WTC11 (cell line): ENCODE data around the gene KLHL1. TPM values are rescaled to one million over a fixed set of nuclear protein-coding genes. Genes with fewer than 3 reads are reported as not detected.
A peak's percentile ranks its signal among the peaks of the same experiment; 100 is the strongest.

ENCODE experiments used
- ATAC-seq: fragments of 200-7000 bp; cut with Tn5 transposase; 2 replicates; pipeline ENCODE4 v1.10.0; 2021; ENCODE audit warnings: mild to moderate bottlenecking, moderate library complexity
- CTCF ChIA-PET: fragments of 300-600 bp; sonication (Branson Sonifier 250); formaldehyde crosslinking; loops from one replicate; lab custom pipeline; 2021; ENCODE audit warnings: antibody characterized with exemption; lab: Charles Lee
- POLR2A ChIA-PET: fragments of 350-600 bp; sonication (Branson Sonifier 250); formaldehyde crosslinking; loops from one replicate; lab custom pipeline; 2021; ENCODE audit warnings: antibody characterized with exemption; lab: Charles Lee
- DNase-seq: peaks from one replicate; pipeline ENCODE4 v3.0.0; 2021; ENCODE audit warnings: low spot score
- H3K27ac Mint-ChIP-seq: 2 replicates; pipeline ENCODE4 v1.8.0; 2021; ENCODE audit warnings: mixed read lengths
- H3K27me3 Mint-ChIP-seq: 2 replicates; pipeline ENCODE4 v1.8.0; 2021; ENCODE audit warnings: low read depth, mild to moderate bottlenecking, moderate library complexity, mixed read lengths
- H3K36me3 Mint-ChIP-seq: 2 replicates; pipeline ENCODE4 v1.8.0; 2021; ENCODE audit warnings: mixed read lengths
- H3K4me1 Mint-ChIP-seq: 2 replicates; pipeline ENCODE4 v1.8.0; 2022; ENCODE audit warnings: mixed read lengths
- H3K4me3 Mint-ChIP-seq: 2 replicates; pipeline ENCODE4 v1.8.0; 2021; ENCODE audit warnings: mild to moderate bottlenecking, moderate library complexity, mixed read lengths
- H3K9me3 Mint-ChIP-seq: 2 replicates; pipeline ENCODE4 v1.8.0; 2021; ENCODE audit warnings: mixed read lengths
- CREM ChIP-seq: sonication (generic); formaldehyde crosslinking; IDR thresholded peaks from 2 replicates; pipeline ENCODE4 v1.8.1; 2022; ENCODE audit warnings: mild to moderate bottlenecking, missing genetic modification reagents, moderate library complexity
- E2F4 ChIP-seq: sonication (generic); formaldehyde crosslinking; IDR thresholded peaks from 2 replicates; pipeline ENCODE4 v1.8.1; 2022; ENCODE audit warnings: low read depth, mild to moderate bottlenecking, moderate library complexity, missing genetic modification reagents, borderline replicate concordance
- FOXK1 ChIP-seq: sonication (generic); formaldehyde crosslinking; IDR thresholded peaks from 2 replicates; pipeline ENCODE4 v1.8.0; 2022; ENCODE audit warnings: mild to moderate bottlenecking, moderate library complexity, missing genetic modification reagents
- GTF2I ChIP-seq: fragments of 250-450 bp; sonication (Bioruptor Pico); conservative IDR thresholded peaks from 2 replicates; pipeline ENCODE4 v1.4.0; 2021; ENCODE audit warnings: mild to moderate bottlenecking
- NFATC4 ChIP-seq: fragments of 250-450 bp; sonication (Bioruptor Pico); IDR thresholded peaks from 2 replicates; pipeline ENCODE4 v1.9.0; 2021; ENCODE audit warnings: mild to moderate bottlenecking
- NFE2L1 ChIP-seq: sonication (generic); formaldehyde crosslinking; IDR thresholded peaks from 2 replicates; pipeline ENCODE4 v1.8.1; 2023; ENCODE audit warnings: missing genetic modification reagents
- NR2C2 ChIP-seq: sonication (generic); formaldehyde crosslinking; IDR thresholded peaks from 2 replicates; pipeline ENCODE4 v1.8.0; 2022; ENCODE audit warnings: mild to moderate bottlenecking, missing genetic modification reagents
- PRRX2 ChIP-seq: fragments of 250-450 bp; sonication (Bioruptor Pico); IDR thresholded peaks from 2 replicates; pipeline ENCODE4 v1.8.0; 2021; ENCODE audit warnings: mild to moderate bottlenecking
- SMAD4 ChIP-seq: sonication (generic); formaldehyde crosslinking; IDR thresholded peaks from 2 replicates; pipeline ENCODE4 v1.8.0; 2022; ENCODE audit warnings: mild to moderate bottlenecking, missing genetic modification reagents
- TP53 ChIP-seq: sonication (generic); formaldehyde crosslinking; IDR thresholded peaks from 2 replicates; pipeline ENCODE4 v1.8.1; 2023; ENCODE audit warnings: mild to moderate bottlenecking, missing genetic modification reagents
- USF1 ChIP-seq: sonication (generic); formaldehyde crosslinking; IDR thresholded peaks from 2 replicates; pipeline ENCODE4 v1.8.0; 2022; ENCODE audit warnings: mild to moderate bottlenecking, missing genetic modification reagents
- total RNA-seq: library from RNA; stranded (reverse); gene quantifications from 3 replicates; pipeline ENCODE4 v1.2.3, GENCODE V29; 2021
- TF ChIP-seq, protein P1 (sequence below): fragments of 250-450 bp; sonication (Bioruptor Pico); conservative IDR thresholded peaks from 2 replicates; pipeline ENCODE4 v1.9.0; 2021; ENCODE audit warnings: mild to moderate bottlenecking
- TF ChIP-seq, protein P2 (sequence below): sonication (generic); formaldehyde crosslinking; IDR thresholded peaks from 2 replicates; pipeline ENCODE4 v1.8.0; 2022; ENCODE audit warnings: mild to moderate bottlenecking, missing genetic modification reagents
- TF ChIP-seq, protein P3 (sequence below): fragments of 200-600 bp; IDR thresholded peaks from 2 replicates; pipeline ENCODE4 v1.8.0; 2022; ENCODE audit warnings: antibody characterized with exemption

The KLHL1 gene
- total RNA-seq, 1 experiment from 2014 or later: not detected

- Mint-ChIP-seq H3K4me1 (no peaks in the 10 kb centered on the region), H3K9me3 (no peaks in the 10 kb centered on the region), H3K4me3 (no peak overlapping the region), H3K36me3 (no peaks in the 10 kb centered on the region), H3K27me3 (no peaks in the 10 kb centered on the region), H3K27ac (no peak overlapping the region; the same call in 1 of the 2 replicates)
- TF ChIP-seq TP53 (CRISPR knock-in tag) (no peak), USF1 (no peak)
- TF ChIP-seq, protein P1, sequence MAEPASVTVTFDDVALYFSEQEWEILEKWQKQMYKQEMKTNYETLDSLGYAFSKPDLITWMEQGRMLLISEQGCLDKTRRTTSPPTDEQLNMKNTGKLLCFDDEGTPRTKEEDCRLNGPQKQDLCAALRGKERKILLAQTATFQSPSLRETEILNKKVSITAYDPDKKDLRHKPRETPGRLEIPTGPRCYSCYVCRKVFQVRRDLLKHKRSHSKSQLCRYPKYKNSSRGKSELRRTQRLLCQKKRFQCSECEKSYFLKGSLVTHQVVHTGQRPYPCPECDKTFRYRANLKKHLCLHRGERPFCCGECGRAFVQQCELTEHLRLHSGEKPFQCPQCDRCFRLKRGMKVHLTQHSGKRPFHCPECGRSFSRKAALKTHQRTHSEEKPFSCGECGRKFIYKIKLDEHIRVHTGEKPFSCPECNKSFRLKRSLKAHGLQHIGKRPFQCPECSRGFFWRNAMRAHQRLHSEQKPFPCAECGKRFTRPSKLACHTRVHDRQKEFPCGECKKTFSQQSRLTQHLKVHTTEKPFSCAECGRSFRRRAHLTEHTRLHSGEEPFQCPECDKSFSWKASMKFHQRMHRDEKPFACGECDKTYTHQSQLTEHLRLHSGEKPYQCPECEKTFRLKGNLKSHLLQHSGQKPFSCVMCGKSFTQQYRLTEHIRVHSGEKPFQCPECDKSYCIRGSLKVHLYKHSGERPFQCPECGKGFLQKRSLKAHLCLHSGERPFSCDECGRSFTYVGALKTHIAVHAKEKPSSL: no peak
- TF ChIP-seq, protein P2, sequence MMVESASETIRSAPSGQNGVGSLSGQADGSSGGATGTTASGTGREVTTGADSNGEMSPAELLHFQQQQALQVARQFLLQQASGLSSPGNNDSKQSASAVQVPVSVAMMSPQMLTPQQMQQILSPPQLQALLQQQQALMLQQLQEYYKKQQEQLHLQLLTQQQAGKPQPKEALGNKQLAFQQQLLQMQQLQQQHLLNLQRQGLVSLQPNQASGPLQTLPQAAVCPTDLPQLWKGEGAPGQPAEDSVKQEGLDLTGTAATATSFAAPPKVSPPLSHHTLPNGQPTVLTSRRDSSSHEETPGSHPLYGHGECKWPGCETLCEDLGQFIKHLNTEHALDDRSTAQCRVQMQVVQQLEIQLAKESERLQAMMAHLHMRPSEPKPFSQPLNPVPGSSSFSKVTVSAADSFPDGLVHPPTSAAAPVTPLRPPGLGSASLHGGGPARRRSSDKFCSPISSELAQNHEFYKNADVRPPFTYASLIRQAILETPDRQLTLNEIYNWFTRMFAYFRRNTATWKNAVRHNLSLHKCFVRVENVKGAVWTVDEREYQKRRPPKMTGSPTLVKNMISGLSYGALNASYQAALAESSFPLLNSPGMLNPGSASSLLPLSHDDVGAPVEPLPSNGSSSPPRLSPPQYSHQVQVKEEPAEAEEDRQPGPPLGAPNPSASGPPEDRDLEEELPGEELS (CRISPR knock-in tag): no peak
- CTCF ChIA-PET: no interaction called here
- no peak for ATAC-seq
- DNase-seq: no peak
- POLR2A ChIA-PET: no interaction called here
Measured at GRCh38 chr13:69872321-69873047, 235.8 kb downstream of the KLHL1 start.

DNA sequence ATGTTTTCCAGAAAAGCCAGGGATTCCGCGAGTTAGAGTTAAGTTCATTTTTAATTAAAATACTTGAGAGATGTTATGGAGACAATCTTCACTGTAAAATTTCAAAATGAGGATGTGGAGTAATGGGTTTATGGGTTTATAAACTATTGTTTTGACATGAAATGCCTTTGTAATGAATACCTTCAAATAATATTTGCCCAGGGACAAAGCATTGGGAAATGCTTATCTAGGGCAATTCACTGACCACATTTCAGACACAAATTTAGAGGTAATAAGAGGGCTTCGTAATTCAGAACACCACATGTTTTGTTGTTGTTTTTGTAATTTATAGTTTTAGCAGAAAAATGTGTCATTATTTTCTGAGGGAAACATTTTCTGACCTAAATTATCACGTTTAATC, 241.7 kb downstream of the KLHL1 start:
- Mint-ChIP-seq H3K27me3 (no peaks in the 10 kb centered on the region), H3K9me3 (no peaks in the 10 kb centered on the region), H3K27ac (no peak overlapping the region), H3K4me1 (no peaks in the 10 kb centered on the region), H3K4me3 (no peak overlapping the region), H3K36me3 (no peaks in the 10 kb centered on the region)
- POLR2A ChIA-PET: no interaction called here
- DNase-seq: no peak
- CTCF ChIA-PET: no interaction called here
- TF ChIP-seq CREM (CRISPR knock-in tag): no peak
- no peak for TF ChIP-seq NFATC4
- TF ChIP-seq FOXK1 (CRISPR knock-in tag): no peak
- no peak for TF ChIP-seq NR2C2 (CRISPR knock-in tag)
- no peak for TF ChIP-seq E2F4 (CRISPR knock-in tag)
- no peak for TF ChIP-seq PRRX2
- no peak for TF ChIP-seq GTF2I (CRISPR knock-in tag)
- TF ChIP-seq, protein P1: no peak
- TF ChIP-seq SMAD4 (CRISPR knock-in tag): no peak
- ATAC-seq: no peak

DNA sequence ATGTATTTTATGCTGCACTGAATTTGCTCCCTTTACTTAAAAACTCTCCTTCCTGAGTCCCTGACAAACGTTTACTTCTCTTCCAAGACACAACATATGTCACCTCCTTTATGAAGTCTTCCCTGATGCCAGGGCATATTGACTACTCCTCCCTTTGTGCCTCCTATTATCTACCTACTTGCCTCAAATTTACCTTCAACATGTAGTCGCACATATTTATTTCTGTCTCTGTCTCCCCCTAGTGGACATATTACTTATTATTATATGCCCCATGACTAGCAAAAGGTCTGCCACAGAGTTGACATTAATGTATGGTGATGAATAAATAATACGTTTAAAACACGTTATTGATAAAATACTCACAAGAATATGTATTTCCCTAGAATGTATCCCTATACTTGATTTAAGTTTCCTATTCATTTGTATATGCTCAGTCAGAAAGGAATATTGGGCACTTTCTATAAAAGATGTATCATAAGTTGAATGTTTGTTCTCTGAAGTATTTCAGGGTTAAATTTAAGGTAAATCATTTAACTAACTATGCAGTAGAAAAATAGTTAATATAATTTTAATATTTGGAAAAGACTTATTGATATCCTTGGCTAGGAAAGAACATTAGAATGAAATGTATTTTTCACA, 250.9 kb downstream of the KLHL1 start:
- POLR2A ChIA-PET: no interaction called here
- peak; percentile 71 for ATAC-seq
- Mint-ChIP-seq H3K27me3 (no peaks in the 10 kb centered on the region), H3K4me1 (peaks cover 18% of the 10 kb centered on the region), H3K27ac (no peak overlapping the region), H3K36me3 (no peaks in the 10 kb centered on the region)
- no peak for TF ChIP-seq NFE2L1 (CRISPR knock-in tag)
- TF ChIP-seq, protein P3, sequence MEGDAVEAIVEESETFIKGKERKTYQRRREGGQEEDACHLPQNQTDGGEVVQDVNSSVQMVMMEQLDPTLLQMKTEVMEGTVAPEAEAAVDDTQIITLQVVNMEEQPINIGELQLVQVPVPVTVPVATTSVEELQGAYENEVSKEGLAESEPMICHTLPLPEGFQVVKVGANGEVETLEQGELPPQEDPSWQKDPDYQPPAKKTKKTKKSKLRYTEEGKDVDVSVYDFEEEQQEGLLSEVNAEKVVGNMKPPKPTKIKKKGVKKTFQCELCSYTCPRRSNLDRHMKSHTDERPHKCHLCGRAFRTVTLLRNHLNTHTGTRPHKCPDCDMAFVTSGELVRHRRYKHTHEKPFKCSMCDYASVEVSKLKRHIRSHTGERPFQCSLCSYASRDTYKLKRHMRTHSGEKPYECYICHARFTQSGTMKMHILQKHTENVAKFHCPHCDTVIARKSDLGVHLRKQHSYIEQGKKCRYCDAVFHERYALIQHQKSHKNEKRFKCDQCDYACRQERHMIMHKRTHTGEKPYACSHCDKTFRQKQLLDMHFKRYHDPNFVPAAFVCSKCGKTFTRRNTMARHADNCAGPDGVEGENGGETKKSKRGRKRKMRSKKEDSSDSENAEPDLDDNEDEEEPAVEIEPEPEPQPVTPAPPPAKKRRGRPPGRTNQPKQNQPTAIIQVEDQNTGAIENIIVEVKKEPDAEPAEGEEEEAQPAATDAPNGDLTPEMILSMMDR: peak; percentile 67
- TF ChIP-seq, all 79 proteins: peak for 1
- CTCF ChIA-PET: no interaction called here
- H3K9me3 Mint-ChIP-seq: peaks cover 4% of the 10 kb centered on the region; the same call in 1 of the 2 replicates
- DNase-seq: no peak
- no peak overlapping the region for H3K4me3 Mint-ChIP-seq
